CD4-positive, alpha-beta T cell treated with Interleukin-15 for 1 hour (primary cell): ENCODE measurements around the gene TCN2.
"Not testable (repeated sequence)": the region's sequence is repeated elsewhere in the genome, so short reads cannot be mapped to it uniquely, and the experiment has no call there.

Source experiments
- DNase-seq: peaks from one replicate; pipeline ENCODE4 v3.0.0-alpha.2; 2020

Gene TCN2

GRCh38 chr22:30650508-30651116 is 43.6 kb downstream of the TCN2 start:
- no peak for DNase-seq

DNA sequence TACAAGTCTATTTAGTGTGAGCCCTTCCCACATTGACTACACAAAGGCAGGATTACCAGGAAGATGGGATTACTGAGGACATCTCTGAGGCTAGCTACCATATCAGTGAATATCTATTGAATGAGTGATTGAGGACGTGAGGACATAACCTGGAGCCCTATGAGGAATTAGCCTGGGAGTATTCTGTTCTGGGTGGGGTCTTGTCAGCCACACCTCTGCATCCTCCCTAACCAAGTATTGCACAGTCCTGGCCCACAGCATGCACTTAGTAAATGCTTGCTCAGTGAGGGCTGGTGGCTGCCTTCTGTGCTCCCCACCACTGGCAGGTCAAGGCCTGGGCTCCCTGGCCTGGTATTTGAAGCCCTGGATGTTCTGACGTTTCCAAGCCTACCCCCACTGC is 45.9 kb downstream of the TCN2 start:
- no peak for DNase-seq

DNA sequence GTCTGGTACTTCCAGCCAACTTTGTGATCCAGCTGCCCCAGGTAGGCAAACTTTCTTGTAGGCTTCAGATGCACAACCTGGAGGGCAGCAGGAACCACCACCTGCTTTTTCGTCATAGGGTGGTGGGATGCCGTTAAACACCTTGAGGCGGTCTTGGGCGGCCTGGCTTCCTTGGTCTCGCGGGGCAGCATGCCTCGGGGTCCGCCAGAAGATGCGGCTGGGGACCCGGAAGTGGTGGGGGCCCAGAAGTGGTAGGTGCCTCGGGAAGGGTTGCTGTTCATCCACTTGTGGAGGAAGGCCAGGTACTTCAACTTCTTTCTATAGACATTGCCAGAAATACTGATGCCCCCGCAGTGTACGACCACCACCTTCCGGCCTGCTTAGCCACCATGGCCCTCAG is 47.4 kb downstream of the TCN2 start:
- no peak for DNase-seq

GRCh38 chr22:30655532-30655931 is 48.6 kb downstream of the TCN2 start:
- DNase-seq, result no peak

DNA sequence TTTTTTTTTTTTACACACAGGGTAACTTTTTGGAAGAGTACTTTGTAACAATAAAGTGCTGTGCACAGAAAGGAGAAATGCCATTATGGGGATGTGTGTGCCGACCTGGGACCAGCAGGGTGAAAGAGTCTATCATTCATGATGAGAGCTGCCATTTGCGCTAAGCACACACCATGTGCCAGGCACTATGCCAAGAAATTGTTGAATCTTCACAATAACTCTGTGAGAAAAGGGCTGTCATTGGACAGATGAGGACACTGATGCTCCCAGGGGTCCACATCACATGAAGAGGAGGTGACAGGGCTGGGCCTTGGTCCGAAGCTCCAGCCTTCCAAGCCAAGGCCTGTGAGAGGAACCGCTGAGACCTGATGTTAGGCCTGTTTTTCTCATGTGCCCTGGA is 55.1 kb downstream of the TCN2 start:
- no peak for DNase-seq

- no peak for DNase-seq
These were observed 57.8 kb downstream of the TCN2 start for GRCh38 chr22:30664798-30665197.

DNA sequence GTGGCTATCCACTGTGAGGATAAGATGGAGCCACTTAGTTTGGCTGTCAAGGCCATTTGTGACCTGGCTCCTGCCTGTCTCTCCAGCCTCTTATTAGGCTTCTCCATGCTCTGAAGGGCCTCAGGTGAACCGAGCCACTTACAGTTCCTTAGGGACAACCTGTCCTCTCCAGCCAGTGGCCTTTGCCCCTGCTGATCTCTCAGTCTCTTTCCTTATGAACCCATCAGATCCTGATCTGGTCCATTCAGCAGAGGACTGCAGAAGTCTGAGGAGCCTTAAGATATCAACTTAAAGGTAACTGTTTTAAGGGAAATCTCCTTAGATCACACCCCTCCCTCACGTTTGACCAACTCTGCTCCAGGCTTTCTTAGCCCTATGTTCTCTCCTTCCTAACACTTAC is 58.3 kb downstream of the TCN2 start:
- DNase-seq, result no peak

GRCh38 chr22:30665786-30666185 is 58.8 kb downstream of the TCN2 start:
- no peak for DNase-seq

DNA sequence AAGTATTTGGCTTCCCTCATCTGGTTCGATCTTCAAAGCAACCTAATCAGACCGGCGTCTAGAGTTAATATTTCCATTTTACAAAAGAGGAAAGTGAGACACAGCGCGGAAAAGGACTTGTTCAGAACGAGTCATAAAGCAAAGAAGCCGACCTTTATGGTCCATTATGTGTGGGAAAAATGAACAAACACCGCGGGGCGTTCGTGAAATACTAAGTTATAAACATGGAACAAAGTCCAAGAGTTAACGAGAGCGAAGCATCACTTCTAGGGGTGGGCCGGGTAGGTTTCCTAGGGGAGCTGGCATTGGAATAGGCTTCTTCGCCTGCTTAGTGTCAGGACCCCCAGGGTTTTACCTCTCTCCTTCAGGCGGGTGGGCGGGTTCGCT is 60.1 kb downstream of the TCN2 start:
- DNase-seq, result no peak

DNA sequence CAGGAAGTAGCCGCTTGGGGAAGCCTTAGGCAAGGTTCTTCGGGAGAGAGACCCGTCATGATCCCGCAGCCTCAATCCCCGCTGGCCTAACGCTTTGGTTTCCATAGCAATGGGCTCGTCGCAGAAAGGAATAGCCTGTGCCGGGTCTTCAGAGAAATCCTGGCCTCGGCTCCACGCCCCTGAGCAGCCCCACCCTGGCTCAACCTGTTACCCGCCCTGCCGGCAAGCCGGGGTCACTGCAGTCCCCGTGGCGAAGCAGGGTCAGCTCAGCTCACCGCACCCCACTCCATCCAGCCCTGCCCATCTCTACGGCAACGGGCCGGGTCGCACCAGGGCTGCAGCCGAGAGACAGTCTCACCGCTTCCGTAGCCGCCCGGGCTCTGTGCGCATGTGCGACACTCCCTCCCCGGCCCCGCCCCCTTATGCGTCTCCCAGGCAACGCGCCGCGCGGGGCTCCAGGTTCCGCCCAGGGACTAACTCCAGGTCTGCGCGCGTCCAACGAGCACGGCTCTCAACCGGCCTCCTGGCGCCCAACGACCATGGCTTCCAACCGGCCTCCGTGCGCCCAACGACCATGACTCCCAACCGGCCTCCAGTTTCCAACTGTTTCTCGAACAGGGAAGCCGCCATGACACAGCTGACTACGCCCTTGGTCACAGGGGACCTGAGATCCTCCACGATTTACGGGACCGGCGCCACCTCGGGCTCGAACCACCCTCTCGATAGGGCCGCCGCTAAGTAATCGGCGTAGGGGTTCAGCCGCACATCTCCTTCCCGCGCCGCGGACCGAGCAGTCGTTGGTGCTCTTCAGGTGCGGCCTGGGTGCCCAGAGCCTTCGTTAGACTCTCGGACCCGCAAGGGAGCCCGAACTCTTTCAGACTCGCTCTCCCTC is 60.8 kb downstream of the TCN2 start, which contains the start of gene DUSP18:
Gene DUSP18, minus strand, starts transcription at position 382 of the 892 bp plus-strand sequence. CDS start 3,872 bp downstream, outside the sequence.
- DNase-seq, result peak; percentile 92

DNA sequence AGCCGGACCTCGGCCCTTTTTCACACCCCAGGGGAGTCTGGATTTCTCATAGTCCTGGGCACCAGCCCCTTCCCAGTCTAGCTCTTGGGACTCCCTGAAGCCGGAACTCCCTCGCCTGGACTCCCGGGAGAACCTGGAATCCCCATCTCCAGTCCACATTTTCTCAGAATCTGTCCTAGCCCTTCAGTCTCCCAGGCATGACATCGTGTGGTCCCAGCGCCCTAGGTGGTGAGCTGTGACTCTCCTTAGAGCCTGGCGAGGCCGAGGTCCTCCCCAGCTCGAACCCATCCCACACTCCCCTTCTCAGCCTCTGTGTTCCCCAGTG is 61.4 kb downstream of the TCN2 start:
- DNase-seq, result no peak

DNA sequence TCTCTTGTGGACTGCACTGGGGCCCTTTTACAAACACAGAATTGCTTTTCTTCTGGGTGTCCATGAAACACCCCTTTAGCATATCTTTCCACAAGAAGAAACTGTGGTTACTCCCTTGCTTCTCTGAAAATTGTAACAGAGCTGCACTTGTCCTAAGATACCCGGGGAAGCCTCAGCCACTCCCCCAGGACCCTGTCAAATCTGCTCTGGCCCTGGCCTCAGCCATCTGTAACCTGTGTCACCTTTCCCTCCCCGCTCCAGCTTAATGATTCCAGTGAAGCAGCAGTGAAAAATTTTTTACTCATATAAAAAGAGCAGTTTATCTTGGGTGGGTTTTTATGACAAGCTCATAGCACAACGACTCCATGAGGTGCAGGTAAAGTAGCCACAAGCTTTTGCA is 64.1 kb downstream of the TCN2 start:
- DNase-seq, result no peak

GRCh38 chr22:30673136-30673535 is 66.2 kb downstream of the TCN2 start:
- DNase-seq, result no peak

GRCh38 chr22:30674482-30674881 is 67.5 kb downstream of the TCN2 start:
- DNase-seq, result no peak

- no peak for DNase-seq
These were observed 68.5 kb downstream of the TCN2 start for GRCh38 chr22:30675436-30675835.

DNA sequence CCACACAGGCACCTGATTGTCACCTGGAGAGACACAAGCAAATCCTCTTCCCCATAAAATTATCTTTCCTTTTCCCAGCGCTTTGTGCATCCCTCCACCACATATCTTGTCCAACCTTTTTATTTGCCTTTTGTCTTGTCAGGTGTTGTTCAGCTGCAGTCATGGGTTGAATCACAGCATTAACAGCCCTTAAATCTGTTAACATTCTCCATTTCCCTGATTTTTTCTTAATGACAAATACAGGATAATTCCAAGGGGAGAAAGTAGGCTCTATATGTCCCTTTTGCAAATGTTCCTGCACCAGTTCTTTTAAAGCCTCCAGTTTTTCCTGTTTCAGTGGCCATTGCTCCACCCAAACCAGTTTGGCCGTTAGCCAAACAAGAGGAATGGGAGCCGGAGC is 69.6 kb downstream of the TCN2 start:
- not testable (repeated sequence) for DNase-seq
